Measurements from ENCODE around the gene SUPT20HL1.
A peak's percentile ranks its signal among the peaks of the same experiment; 100 is the strongest.
"Not testable (repeated sequence)": the region's sequence is repeated elsewhere in the genome, so short reads cannot be mapped to it uniquely, and the experiment has no call there.

Gene SUPT20HL1

GRCh38 chrX:24364326-24364725 is 3.9 kb downstream of the SUPT20HL1 start:
- DNase-seq, result no peak

- no peak for DNase-seq
Measured at GRCh38 chrX:24364851-24365538, 4.6 kb downstream of the SUPT20HL1 start.

GRCh38 chrX:24366762-24367400 is 6.4 kb downstream of the SUPT20HL1 start:
- not testable (repeated sequence) for DNase-seq

GRCh38 chrX:24369816-24370215 is 9.4 kb downstream of the SUPT20HL1 start:
- no peak for DNase-seq

DNA sequence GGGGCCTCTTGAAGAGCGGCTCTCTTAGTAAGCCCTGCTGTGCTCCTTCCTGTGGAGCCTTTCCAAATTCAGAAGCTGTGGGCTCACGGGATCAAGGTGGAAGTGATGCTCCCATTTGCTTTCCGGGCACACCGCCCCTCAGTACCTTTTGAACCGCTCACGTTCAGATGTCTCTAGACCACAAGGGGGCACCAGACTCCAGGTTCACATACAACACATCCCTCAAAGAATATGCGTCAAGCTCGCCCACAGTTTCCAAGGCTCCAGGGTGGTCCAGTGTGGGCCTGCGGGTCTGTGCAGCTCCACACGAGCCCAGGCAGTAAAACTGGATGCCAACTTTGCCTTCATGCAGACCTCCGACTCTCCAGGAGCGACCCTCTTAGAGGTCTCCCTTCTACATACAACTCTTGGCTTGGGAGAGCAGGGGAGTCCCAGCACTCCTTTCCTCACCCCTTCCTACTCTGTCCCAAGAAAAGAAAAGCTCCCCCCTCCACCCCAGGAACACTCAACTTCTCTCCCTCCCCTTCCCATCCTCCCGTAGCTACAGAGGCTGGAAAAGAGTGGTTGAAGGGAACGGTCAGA is 11.0 kb downstream of the SUPT20HL1 start:
- DNase-seq, result peak; percentile 51

DNA sequence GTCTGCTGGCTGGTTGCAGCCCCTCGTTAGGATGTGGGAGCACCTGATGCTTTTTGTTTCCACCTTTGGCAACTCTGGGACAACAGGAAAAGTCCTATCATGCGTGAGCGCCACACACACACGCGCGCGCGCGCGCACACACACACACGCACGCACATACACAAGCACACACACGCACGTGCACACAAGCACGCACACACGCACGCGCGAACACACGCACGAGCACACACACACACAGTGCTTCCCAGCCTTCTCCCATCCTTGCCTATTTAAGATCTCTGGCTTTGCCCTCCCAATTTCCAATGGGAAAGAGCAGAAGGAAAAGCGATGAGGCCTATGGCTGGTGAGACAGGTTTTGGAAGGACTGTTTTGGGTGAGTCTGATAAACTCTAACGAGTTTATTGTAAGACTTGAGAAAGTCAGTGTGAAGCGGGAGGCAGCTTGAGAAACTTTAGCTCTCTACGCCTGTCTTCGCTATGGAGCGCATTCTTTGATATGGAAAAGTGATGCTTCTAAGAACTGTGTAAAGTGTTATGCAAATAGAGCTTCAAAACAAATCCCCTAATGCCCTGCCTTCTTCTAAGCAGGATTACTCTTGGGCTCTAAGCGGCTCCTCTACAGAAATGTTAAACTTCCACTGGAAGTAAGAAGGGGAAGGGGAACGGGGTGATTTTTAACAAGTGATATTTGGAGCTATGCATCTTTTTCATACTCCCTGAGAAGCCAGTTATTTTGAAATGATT is 11.8 kb downstream of the SUPT20HL1 start:
- DNase-seq, result no peak

DNA sequence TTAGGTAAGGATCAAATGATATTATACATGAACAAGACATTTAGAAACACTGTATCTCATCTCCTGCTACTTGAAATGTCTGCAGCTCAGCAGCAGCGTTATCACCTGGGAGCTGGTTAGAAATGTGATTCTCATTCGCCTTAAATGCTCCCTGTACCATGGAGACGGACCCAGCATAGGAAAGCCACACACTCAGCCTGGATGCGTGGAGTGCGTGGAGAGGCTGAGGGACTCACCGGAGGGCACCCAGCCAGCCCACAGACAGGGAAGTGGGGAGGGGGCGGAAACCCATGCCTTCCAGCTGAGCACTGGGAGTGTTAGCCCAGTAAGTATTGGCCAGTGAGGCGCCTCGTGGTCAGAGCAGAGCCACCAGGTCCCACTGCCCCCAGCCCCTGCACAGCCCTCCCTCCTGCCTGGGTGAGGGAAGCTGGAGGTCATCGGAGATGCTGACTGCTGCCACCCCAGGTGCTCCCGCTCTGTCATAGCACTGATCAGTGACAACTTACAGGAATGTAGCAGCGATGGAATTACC is 15.2 kb downstream of the SUPT20HL1 start:
- DNase-seq, result no peak

DNA sequence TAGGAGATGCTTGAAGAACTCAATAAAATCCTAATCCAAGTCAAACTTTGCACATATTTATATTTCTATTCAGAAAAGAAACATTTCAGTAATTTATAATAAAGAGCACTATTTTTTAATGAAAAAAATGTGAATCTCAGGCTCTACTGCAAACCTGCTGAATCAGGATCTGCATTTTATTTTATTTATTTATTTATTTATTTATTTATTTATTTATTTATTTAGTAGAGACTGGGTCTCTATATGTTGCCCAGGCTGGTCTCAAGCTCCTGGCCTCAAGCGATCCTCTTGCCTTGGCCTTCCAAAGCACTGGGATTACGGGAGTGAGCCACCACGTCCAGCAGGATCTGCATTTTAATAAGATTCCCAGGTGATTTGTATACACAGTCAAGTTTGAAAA is 16.0 kb downstream of the SUPT20HL1 start:
- no peak for DNase-seq

GRCh38 chrX:24377195-24377594 is 16.8 kb downstream of the SUPT20HL1 start:
- no peak for DNase-seq

GRCh38 chrX:24377911-24378468 is 17.6 kb downstream of the SUPT20HL1 start:
- no peak for DNase-seq

GRCh38 chrX:24378706-24379105 is 18.3 kb downstream of the SUPT20HL1 start:
- DNase-seq, result no peak

GRCh38 chrX:24380262-24381187 is 20.1 kb downstream of the SUPT20HL1 start:
- DNase-seq, result no peak

DNA sequence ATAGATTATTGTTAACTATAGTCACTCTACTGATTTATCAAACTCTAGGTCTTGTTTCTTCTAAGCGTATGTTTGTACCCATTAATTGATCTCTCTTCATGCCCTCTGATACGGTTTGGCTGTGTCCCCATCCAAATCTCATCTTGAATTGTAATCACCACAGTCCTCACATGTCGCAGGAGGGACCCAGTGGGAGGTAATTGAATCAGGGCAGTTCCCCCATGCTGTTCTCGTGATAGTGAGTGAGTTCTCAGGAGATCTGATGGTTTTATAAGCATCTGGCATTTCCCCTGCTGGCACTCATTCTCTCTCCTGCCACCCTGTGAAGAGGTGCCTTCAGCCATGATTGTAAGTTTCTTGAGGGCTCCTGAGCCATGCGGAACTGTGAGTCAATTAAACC is 21.9 kb downstream of the SUPT20HL1 start:
- DNase-seq, result not testable (repeated sequence)

GRCh38 chrX:24387724-24388123 is 27.3 kb downstream of the SUPT20HL1 start:
- DNase-seq, result no peak

GRCh38 chrX:24391389-24391788 is 30.9 kb downstream of the SUPT20HL1 start:
- no peak for DNase-seq

DNA sequence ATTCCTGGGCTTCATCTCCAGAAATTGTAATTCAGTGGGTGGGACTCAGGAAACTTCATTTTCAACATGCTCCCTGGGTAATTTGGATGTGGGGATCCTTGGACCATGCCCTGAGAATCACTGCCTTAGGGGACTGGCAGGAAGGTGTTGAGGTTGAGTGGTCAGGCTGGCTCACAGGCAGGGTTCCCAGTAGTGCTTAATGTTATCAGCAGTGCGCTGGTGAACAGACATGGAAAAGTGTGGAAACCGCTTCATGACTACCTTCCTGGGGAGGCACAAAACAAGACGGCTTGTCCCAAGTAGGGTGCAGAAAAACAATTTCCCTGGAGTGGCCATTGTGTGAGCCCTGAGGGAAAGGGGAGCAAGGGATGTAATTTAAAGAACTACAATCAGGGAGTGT is 31.4 kb downstream of the SUPT20HL1 start:
- DNase-seq, result no peak

DNA sequence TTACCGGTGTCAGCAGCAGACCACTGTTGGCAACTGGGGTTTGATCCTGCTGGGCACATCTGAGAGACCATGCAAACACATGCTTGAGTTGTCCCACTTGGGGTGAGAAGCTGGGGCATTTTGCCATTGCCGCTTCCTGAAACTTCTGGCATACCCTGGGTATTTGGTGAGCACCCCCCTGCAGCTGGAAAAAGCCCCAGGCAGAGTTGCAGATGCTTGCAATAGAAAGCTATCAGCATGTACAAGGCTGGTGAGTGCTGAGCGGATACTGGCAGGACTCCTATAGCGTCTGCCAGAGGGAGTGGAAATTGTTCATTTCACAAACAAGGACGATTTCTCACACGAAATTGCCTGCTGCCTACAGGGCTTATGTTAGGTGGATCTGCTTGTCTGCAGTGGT is 32.3 kb downstream of the SUPT20HL1 start:
- no peak for DNase-seq

DNA sequence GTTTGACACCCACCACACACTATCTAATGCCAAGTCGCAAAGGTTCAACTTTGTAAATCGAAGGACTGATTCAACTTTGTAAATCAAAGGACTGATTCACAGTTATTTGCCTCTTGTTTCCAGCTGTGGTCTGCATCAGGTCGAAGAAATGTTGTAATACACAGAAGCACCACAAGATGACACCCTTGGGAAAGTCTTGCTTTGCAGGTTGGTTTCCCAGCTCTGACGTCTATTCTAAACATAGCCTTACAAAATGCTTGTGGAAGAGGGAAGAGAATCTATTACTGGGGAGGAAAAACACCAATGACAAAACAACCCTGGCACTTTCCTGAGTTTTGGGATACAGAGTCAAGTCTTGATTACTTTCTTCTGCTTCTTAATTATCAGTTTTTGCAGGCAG is 35.3 kb downstream of the SUPT20HL1 start:
- DNase-seq, result peak; percentile 52

DNA sequence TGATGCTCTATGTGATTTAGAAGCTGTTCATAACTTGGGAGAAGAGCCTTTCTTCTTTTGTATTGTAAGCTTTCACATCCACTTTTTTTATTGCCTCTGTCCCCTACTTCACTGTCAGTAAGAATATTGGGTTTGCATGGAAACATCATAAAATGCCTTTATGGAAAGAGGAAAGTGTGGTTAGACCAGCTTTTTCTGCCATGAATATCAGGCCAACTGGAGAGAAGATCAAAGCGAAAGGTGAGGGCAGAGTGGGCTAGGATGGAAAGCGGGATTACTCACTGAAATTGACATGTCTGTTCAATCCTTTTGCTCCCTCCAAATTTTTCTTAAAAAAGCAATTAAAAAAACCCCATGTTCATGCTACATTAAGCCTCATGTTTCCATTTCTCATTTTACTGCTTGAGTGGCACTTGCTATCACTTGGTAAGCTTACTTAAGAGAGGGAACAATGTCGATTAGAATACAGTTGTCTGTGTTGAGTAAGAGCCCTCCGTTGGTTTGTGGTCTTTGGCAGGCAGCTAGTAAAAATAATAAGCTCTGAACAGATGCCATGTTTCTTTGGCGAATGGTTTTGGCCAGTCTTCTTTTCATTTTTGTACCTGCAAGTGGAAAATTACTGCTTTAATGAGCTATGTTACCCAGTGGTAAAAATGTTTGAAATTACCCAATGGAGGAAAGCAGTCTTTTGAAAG is 35.9 kb downstream of the SUPT20HL1 start:
- peak; percentile 2 for DNase-seq

- no peak for DNase-seq
Measured at GRCh38 chrX:24396931-24397279, 36.5 kb downstream of the SUPT20HL1 start.

- no peak for DNase-seq
Measured at GRCh38 chrX:24398766-24399165, 38.3 kb downstream of the SUPT20HL1 start.

Measured in NCI-H1436 (cell line).